ENCODE data around the gene ZBTB20. TPM values are rescaled to one million over a fixed set of nuclear protein-coding genes. Genes with fewer than 3 reads are reported as not detected.
A peak's percentile ranks its signal among the peaks of the same experiment; 100 is the strongest.

ZBTB20 gene
- total RNA-seq, 1 donor from 2014 or later = 61.0 TPM

DNA sequence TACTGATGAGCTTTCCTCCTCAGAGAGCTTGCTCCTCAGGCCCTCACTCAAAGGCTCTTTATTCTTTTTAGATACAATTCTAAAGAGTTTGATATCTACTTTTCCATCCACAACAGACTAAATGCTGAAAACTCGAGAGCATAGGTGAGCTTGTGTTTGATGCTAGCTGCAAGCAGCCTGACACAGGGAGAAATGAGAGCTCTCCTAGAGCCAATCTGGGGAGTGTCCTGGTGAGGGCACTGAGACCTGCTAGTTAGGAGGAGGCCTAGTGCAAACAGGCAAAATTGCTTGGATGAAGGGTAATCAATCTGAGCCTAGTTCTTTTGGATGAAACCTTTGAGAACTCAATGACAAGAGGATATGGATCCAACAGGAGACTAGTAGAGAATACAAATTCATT, 300.8 kb downstream of the ZBTB20 start:
- peak; percentile 55 for ATAC-seq
- H3K27ac ChIP-seq = no peak overlapping the region
- DNase-seq = peak; percentile 9
- no peak overlapping the region for H3K4me3 ChIP-seq
- TF ChIP-seq, protein P1, sequence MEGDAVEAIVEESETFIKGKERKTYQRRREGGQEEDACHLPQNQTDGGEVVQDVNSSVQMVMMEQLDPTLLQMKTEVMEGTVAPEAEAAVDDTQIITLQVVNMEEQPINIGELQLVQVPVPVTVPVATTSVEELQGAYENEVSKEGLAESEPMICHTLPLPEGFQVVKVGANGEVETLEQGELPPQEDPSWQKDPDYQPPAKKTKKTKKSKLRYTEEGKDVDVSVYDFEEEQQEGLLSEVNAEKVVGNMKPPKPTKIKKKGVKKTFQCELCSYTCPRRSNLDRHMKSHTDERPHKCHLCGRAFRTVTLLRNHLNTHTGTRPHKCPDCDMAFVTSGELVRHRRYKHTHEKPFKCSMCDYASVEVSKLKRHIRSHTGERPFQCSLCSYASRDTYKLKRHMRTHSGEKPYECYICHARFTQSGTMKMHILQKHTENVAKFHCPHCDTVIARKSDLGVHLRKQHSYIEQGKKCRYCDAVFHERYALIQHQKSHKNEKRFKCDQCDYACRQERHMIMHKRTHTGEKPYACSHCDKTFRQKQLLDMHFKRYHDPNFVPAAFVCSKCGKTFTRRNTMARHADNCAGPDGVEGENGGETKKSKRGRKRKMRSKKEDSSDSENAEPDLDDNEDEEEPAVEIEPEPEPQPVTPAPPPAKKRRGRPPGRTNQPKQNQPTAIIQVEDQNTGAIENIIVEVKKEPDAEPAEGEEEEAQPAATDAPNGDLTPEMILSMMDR (IDR thresholded peaks at IDR 0.05) = no peak
- H3K4me1 ChIP-seq = peaks cover 5% of the 10 kb centered on the region
- no peaks in the 10 kb centered on the region for H3K27me3 ChIP-seq
- H3K36me3 ChIP-seq = no peaks in the 10 kb centered on the region
- H3K9me3 ChIP-seq = no peaks in the 10 kb centered on the region
- intact Hi-C loops (cut with DNase I) = no loop called here

DNA sequence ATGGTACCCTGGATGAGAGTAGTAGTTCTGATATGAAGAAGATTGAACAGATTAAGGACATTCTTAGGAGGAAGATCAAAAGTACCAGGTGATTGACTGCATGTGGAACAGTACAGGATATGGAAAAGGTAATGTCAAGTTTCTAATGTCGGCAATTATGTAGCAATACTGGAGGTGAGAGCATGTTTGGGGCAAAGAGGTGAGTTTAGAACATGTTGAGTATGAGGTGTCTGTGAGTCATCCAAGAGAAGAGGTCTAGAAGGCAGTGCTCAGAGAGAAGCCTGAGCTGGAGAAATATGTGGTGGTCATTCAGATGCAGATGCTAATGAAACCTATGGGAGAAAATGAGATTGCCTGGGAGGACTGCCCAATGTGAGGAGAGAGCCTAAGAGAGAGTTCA, 305.6 kb downstream of the ZBTB20 start:
- Histone ChIP-seq H3K36me3 (no peaks in the 10 kb centered on the region), H3K4me1 (no peaks in the 10 kb centered on the region), H3K27me3 (no peaks in the 10 kb centered on the region), H3K27ac (no peak overlapping the region), H3K9me3 (no peaks in the 10 kb centered on the region), H3K4me3 (no peak overlapping the region)
- DNase-seq (no peak), ATAC-seq (no peak)
- intact Hi-C loops (cut with DNase I) = no loop called here
- TF ChIP-seq, protein P1 (IDR thresholded peaks at IDR 0.05) = no peak

DNA sequence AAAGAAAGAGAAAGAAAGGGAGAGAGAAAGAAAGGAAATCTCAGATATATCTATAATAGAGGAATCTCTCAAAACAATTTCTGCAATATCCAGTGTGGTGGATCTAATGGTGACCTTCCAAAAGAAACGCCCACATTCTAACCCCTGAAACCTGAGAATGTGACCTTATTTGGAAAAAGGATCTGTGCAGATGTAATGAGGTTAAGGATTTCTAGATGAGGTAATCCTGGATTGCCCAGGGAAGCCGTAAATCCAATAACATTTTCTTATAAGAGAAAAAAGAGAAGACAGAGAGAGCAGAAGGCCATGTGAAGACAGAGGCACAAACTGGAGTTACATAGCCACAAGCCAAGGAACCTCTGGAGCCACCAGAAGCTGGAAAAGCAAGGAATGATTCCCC, 307.6 kb downstream of the ZBTB20 start:
- no peaks in the 10 kb centered on the region for H3K4me1 ChIP-seq
- TF ChIP-seq, protein P1 (IDR thresholded peaks at IDR 0.05) = no peak
- DNase-seq = no peak
- intact Hi-C loops (cut with DNase I) = no loop called here
- H3K9me3 ChIP-seq = no peaks in the 10 kb centered on the region
- no peaks in the 10 kb centered on the region for H3K27me3 ChIP-seq
- H3K36me3 ChIP-seq = no peaks in the 10 kb centered on the region
- H3K4me3 ChIP-seq = no peak overlapping the region
- no peak for ATAC-seq
- no peak overlapping the region for H3K27ac ChIP-seq

DNA sequence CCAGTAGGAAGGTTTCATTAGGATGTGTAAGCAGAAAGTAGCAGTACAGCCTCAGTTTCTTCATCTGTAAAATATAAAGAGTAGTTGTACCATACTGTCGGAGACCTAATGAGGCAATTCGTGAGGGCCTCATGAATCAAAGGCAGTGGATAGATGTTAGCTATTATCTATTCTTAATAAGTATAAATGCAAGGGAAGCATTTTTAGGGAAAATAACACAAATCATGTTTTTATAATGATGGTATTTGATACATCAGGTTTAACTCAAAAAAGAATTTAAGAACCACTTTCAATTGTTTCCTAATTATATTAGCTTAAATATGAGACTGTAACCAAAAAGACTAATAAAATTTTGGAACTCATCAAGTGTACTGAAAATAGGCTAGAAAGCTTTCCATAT, 309.1 kb downstream of the ZBTB20 start:
- no peaks in the 10 kb centered on the region for H3K4me1 ChIP-seq
- H3K27me3 ChIP-seq = no peaks in the 10 kb centered on the region
- H3K9me3 ChIP-seq = no peaks in the 10 kb centered on the region
- ATAC-seq (no peak), DNase-seq (no peak)
- no peak overlapping the region for H3K4me3 ChIP-seq
- intact Hi-C loops (cut with DNase I) = no loop called here
- H3K27ac ChIP-seq = no peak overlapping the region
- no peaks in the 10 kb centered on the region for H3K36me3 ChIP-seq
- TF ChIP-seq, protein P1 (IDR thresholded peaks at IDR 0.05) = no peak

DNA sequence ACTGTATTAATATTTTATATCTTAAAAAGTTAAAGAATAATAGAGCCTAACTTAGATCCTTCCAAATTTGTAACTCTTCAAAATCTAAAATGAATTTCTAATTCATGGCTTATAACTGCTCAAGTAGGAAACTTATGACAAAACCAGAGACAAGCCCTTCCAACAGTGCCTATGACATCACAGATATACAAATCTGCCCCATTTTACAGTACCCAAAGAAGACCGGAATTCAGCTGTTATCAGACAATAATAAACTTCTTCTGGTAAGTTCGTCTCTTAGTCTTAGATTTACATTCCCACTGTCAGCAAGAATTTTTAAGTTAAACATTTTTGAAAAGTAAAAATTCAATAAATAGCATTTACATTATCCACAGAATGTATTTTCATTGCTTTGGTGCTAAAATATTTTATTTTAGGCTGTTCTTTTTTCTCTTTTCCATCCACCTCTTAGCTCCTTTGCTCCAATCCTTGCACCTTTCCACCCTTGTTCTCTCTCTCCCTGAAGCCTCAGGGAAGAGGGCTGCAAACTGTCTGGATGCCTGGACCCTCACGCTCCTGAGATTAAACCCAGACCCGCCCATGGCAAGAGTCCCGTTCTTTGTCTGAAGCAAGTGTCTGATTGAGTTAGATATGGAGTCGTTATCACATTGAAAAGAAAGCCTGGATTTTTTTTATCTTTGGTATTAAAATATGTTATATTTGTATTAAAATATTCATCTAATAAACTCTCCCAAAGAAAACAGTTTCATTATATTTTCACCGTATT, 312.7 kb downstream of the ZBTB20 start:
- ATAC-seq = no peak
- H3K27me3 ChIP-seq = no peaks in the 10 kb centered on the region
- H3K4me1 ChIP-seq = no peaks in the 10 kb centered on the region
- TF ChIP-seq, protein P1 (IDR thresholded peaks at IDR 0.05) = no peak
- no peaks in the 10 kb centered on the region for H3K9me3 ChIP-seq
- intact Hi-C loops (cut with DNase I) = no loop called here
- H3K4me3 ChIP-seq = no peak overlapping the region
- no peaks in the 10 kb centered on the region for H3K36me3 ChIP-seq
- no peak overlapping the region for H3K27ac ChIP-seq
- DNase-seq = no peak

All from upper lobe of right lung (tissue), 1 donor.